Measurements from ENCODE around the gene LTV1. TPM values are rescaled to one million over a fixed set of nuclear protein-coding genes. Genes with fewer than 3 reads are reported as not detected.

LTV1 gene
- total RNA-seq, 1 experiment from 2014 or later = 85.2 TPM

GRCh38 chr6:143885116-143885515, 42.0 kb downstream of the LTV1 start:
- no peak for DNase-seq (ENCODE audit: low read depth)

GRCh38 chr6:143894655-143895054, 51.5 kb downstream of the LTV1 start:
- no peak for DNase-seq (ENCODE audit: low read depth)

GRCh38 chr6:143896126-143896860, 53.2 kb downstream of the LTV1 start:
- no peak for DNase-seq (ENCODE audit: low read depth)

DNA sequence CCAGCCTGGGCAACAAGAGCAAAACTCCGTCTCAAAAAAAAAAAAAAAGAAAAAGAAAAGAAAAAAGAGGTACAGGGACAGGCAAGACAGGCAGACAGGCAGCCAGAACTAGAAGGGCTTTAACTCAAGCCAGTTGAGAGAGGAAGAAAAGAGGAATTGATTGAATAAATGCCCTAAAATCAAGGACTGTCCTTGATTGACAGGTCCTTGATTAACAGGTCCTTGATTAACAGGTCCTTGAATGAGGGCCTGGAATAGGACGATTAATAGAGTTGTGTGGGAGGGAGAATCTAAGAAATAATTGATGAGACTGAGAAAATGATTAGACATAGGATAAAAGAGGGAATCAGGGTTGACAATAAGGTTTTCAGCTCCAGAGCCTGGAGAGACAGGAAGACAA, 57.2 kb downstream of the LTV1 start:
- no peak for DNase-seq (ENCODE audit: low read depth)

DNA sequence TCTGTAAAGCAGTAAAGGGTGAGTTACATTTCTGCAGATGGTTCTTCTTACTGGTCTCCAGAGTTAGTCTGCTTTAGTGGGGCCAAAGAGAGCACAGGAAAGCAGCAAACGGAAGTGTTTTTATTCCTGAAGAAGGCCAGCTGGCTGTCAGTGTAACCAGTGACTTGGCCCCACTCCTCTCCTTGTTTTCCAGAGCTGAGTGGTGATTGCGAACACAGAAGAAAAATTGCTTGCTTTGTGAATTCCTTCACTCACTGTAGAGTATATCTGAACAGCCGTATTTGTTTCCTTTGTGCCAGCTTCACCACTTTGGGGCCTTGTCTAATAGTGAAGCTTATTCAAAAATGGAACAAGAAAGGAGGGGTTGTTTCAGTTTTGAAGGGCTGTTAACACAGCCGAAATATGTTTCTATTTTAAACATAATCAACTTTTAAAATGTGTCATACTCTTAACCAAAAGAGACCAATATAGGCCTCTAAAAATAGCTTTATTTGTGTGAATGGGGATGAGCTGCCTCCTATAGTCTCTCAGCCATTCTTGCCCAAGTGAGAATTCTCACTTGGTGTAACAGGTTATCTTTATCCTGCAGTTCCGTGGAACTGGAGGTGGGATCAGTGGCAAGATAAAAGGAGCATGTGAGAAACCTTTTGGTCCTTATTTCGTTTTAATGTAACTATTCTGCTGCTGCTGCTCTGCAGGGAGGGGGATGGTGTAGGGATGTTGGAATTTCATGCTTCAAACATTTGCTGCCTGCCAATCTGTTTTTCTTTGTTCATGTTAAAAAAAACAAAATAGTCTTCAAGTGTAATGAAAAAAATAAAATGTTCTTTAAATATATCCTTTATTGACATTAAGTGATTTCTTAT, 59.0 kb downstream of the LTV1 start:
- DNase-seq (ENCODE audit: low read depth) = no peak

DNA sequence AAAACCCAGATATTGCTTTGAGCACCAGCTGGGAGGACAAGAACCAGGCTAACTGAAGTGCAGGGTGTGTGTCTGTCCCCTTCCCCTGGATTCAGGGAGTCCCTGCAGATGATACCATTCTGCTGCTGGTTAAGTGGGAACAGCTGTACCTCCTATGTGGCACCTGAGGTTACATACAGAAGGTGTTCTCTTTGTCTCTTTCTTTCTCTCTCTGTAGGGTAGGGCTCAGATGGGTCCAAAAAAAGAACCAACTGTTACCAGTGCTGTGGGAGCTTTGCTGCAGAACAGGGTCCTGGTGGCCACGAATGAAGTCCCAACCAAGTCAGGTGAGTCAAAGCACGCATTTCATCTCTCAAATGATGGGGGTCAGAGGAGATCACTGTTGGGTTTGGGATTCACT, 59.7 kb downstream of the LTV1 start:
- no peak for DNase-seq (ENCODE audit: low read depth)

- DNase-seq (ENCODE audit: low read depth) = no peak
Observed at GRCh38 chr6:143911028-143911427, 67.9 kb downstream of the LTV1 start.

GRCh38 chr6:143912671-143913070, 69.5 kb downstream of the LTV1 start:
- DNase-seq (ENCODE audit: low read depth) = no peak

Other genes with a start within 250 kb of the LTV1 start
- gene PHACTR2, start 165.4 kb upstream of the LTV1 start, total RNA-seq (2014; rRNA removed; shearing (Covaris generic)) = 14.6 and 30.3 TPM in 2 replicates
- gene ZC2HC1B, start 21.1 kb downstream of the LTV1 start, total RNA-seq (2014; rRNA removed; shearing (Covaris generic)) = not detected in 2 replicates
- 2.6 and 5.5 TPM in 2 replicates for gene PLAGL1, start 164.9 kb downstream of the LTV1 start, total RNA-seq (2014; rRNA removed; shearing (Covaris generic))